Neural progenitor cell (in vitro differentiated cells): ENCODE results near the gene RHOJ. TPM values are rescaled to one million over a fixed set of nuclear protein-coding genes. Genes with fewer than 3 reads are reported as not detected.

Source experiments
- DNase-seq: peaks from one replicate; pipeline ENCODE4 v3.0.0-alpha.2; 2016; ENCODE audit warnings: low spot score
- H2AFZ ChIP-seq: fragments of 200-600 bp; sonication (generic); replicated peaks from 2 replicates; pipeline ENCODE4 v1.6.1; 2016; ENCODE audit warnings: antibody characterized with exemption
- H3F3A ChIP-seq: fragments of 200-600 bp; sonication (generic); 2 replicates; pipeline ENCODE4 v1.6.1; 2016; ENCODE audit warnings: antibody characterized with exemption, low read depth
- H3K27ac ChIP-seq: fragments of 200-600 bp; sonication (generic); 2 replicates; pipeline ENCODE4 v1.5.1; 2016; ENCODE audit warnings: mild to moderate bottlenecking
- H3K27me3 ChIP-seq: fragments of 200-600 bp; sonication (generic); 2 replicates; pipeline ENCODE4 v1.6.1; 2016; ENCODE audit warnings: mild to moderate bottlenecking, moderate library complexity
- H3K36me3 ChIP-seq: fragments of 200-600 bp; sonication (generic); 2 replicates; pipeline ENCODE4 v1.5.1; 2016
- H3K4me1 ChIP-seq: fragments of 200-600 bp; sonication (generic); 2 replicates; pipeline ENCODE4 v1.6.1; 2016; ENCODE audit warnings: mixed run types
- H3K4me2 ChIP-seq: fragments of 200-600 bp; sonication (generic); 2 replicates; pipeline ENCODE4 v1.6.1; 2016
- H3K4me3 ChIP-seq: fragments of 200-600 bp; sonication (generic); 2 replicates; pipeline ENCODE4 v1.5.1; 2016
- H3K79me2 ChIP-seq: fragments of 200-600 bp; sonication (generic); 2 replicates; pipeline ENCODE4 v1.6.1; 2016; ENCODE audit warnings: low read depth
- H3K9ac ChIP-seq: fragments of 200-600 bp; sonication (generic); 2 replicates; pipeline ENCODE4 v1.6.1; 2016
- H3K9me3 ChIP-seq: fragments of 200-600 bp; sonication (generic); 2 replicates; pipeline ENCODE4 v1.5.1; 2016; ENCODE audit warnings: low read depth
- H4K20me1 ChIP-seq: fragments of 200-600 bp; sonication (generic); 2 replicates; pipeline ENCODE4 v1.6.1; 2016; ENCODE audit warnings: low read depth
- H3K27ac Mint-ChIP-seq: 3 replicates; pipeline ENCODE4 v1.8.0; 2021; ENCODE audit warnings: mixed read lengths
- H3K27me3 Mint-ChIP-seq: 2 replicates; pipeline ENCODE4 v1.8.0; 2022; ENCODE audit warnings: low read depth, mild to moderate bottlenecking, inconsistent platforms, moderate library complexity, mixed read lengths; ENCODE audit not compliant: insufficient read depth
- H3K36me3 Mint-ChIP-seq: 3 replicates; pipeline ENCODE4 v1.8.0; 2021; ENCODE audit warnings: mixed read lengths
- H3K4me1 Mint-ChIP-seq: 3 replicates; pipeline ENCODE4 v1.8.0; 2021; ENCODE audit warnings: mixed read lengths
- H3K4me3 Mint-ChIP-seq: 3 replicates; pipeline ENCODE4 v1.8.0; 2021; ENCODE audit warnings: mild to moderate bottlenecking, moderate library complexity, mixed read lengths
- H3K9me3 Mint-ChIP-seq: 3 replicates; pipeline ENCODE4 v1.8.0; 2020; ENCODE audit warnings: mixed read lengths
- EZH2 ChIP-seq: fragments of 200-600 bp; sonication (generic); IDR thresholded peaks from 2 replicates; pipeline ENCODE4 v1.6.1; 2017; ENCODE audit warnings: antibody characterized with exemption, mild to moderate bottlenecking, moderate library complexity
- EZH2phosphoT487 ChIP-seq: fragments of 200-600 bp; sonication (generic); IDR thresholded peaks from 2 replicates; pipeline ENCODE4 v1.6.1; 2017; ENCODE audit warnings: antibody characterized with exemption
- total RNA-seq: library from RNA; depleted of rRNA; stranded (reverse); fragments of >200 nt; gene quantifications from 2 replicates; pipeline ENCODE4 v1.2.3, GENCODE V29; 2015; ENCODE audit warnings: low replicate concordance
- TF ChIP-seq, protein P1 (sequence below): fragments of 200-600 bp; sonication (generic); IDR thresholded peaks from 2 replicates; pipeline ENCODE4 v1.5.1; 2017; ENCODE audit warnings: antibody characterized with exemption, mild to moderate bottlenecking

Gene RHOJ
- total RNA-seq, 1 donor from 2014 or later = not detected

DNA sequence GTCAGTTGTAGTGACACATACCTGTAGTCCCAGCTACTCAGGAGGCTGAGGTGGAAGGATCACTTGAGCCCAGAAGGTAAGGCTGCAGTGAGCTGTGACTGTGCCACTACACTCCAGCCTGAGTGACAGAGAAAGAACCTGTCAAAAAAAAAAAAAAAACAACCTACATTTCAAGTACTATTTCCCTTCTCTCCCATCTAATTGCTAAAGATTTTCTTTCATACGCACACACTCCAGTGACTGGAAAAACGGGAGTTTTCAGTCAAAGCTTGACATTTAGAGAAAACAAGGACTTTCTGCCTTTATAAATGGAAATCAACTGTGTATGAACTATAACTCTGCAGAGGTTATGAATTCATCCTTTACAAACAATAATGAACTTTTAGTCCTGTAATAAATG, 88.6 kb downstream of the RHOJ start:
- no peaks in the 10 kb centered on the region for H3K79me2 ChIP-seq
- H3F3A ChIP-seq = no peaks in the 10 kb centered on the region
- Mint-ChIP-seq H3K27me3 (peaks cover 3% of the 10 kb centered on the region), H3K36me3 (no peaks in the 10 kb centered on the region), H3K27ac (no peak overlapping the region), H3K4me1 (peaks cover 16% of the 10 kb centered on the region), H3K9me3 (no peaks in the 10 kb centered on the region), H3K4me3 (no peak overlapping the region)
- no peak overlapping the region for H3K4me2 ChIP-seq
- H3K9ac ChIP-seq = no peak overlapping the region
- no peaks in the 10 kb centered on the region for H4K20me1 ChIP-seq
- no peak overlapping the region for H3K27ac ChIP-seq
- H3K4me3 ChIP-seq = no peak overlapping the region
- H3K4me1 ChIP-seq = peaks cover 12% of the 10 kb centered on the region
- TF ChIP-seq EZH2phosphoT487 = no peak
- H2AFZ ChIP-seq = no peak overlapping the region
- DNase-seq = no peak
- H3K9me3 ChIP-seq = no peaks in the 10 kb centered on the region
- no peaks in the 10 kb centered on the region for H3K27me3 ChIP-seq
- H3K36me3 ChIP-seq = no peaks in the 10 kb centered on the region

DNA sequence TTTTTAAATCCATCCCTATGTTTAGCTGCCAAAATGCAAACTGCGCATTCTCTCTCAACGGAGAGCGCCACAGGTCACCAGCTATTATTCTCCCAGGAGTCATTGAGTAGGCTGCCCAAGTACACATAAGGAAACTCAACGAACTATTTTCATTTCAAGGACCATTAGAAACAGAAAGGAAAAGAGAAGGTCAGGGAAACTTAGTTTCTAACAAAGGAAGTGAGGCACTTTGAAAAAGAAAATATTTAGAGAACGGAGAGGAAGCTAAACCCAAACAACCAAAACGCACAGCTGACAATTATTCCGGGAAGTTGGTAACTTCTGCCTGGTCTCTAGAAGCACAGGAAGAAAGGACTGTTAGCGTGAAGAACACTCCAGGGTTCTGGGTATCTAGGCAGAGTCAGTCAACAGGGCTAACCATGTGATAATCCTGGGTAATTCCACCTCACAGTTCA, 91.0 kb downstream of the RHOJ start:
- no peaks in the 10 kb centered on the region for H3K36me3 ChIP-seq
- H3K4me3 Mint-ChIP-seq = no peak overlapping the region
- H2AFZ ChIP-seq = no peak overlapping the region

DNA sequence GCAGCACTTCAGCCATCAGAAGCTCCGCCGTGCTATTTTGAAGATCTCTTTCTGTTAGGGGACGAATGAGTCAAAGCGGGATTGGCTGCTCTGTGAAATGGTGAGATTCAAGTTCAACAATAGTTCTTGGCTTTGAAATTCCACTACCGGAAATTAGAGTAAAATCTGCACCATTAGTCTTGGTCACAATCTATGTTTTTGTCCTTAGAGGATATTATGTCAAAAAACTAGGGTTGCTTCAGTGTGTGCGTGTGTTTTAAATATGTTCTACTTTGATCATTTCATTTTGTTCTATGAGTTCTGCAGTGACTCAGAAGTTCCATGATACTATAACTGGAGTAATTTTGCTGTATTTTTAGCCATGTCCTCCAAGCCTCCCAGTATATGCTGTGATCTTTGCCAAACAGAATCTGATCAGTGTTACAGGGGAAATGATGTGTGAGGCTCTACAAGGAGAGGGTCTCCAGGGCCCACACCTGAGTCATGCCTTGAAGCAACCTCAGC, 91.9 kb downstream of the RHOJ start:
- Mint-ChIP-seq H3K27ac (no peak overlapping the region), H3K4me1 (peaks cover 14% of the 10 kb centered on the region), H3K9me3 (no peaks in the 10 kb centered on the region), H3K36me3 (no peaks in the 10 kb centered on the region), H3K4me3 (no peak overlapping the region), H3K27me3 (peaks cover 3% of the 10 kb centered on the region)
- Histone ChIP-seq H3K4me3 (no peak overlapping the region), H3F3A (no peaks in the 10 kb centered on the region), H2AFZ (no peak overlapping the region), H3K36me3 (no peaks in the 10 kb centered on the region), H3K9ac (no peak overlapping the region), H3K4me1 (peaks cover 4% of the 10 kb centered on the region), H3K27me3 (no peaks in the 10 kb centered on the region), H3K4me2 (no peak overlapping the region), H3K27ac (no peak overlapping the region), H3K79me2 (no peaks in the 10 kb centered on the region), H3K9me3 (no peaks in the 10 kb centered on the region), H4K20me1 (no peaks in the 10 kb centered on the region)
- no peak for DNase-seq
- no peak for TF ChIP-seq EZH2
- TF ChIP-seq, protein P1, sequence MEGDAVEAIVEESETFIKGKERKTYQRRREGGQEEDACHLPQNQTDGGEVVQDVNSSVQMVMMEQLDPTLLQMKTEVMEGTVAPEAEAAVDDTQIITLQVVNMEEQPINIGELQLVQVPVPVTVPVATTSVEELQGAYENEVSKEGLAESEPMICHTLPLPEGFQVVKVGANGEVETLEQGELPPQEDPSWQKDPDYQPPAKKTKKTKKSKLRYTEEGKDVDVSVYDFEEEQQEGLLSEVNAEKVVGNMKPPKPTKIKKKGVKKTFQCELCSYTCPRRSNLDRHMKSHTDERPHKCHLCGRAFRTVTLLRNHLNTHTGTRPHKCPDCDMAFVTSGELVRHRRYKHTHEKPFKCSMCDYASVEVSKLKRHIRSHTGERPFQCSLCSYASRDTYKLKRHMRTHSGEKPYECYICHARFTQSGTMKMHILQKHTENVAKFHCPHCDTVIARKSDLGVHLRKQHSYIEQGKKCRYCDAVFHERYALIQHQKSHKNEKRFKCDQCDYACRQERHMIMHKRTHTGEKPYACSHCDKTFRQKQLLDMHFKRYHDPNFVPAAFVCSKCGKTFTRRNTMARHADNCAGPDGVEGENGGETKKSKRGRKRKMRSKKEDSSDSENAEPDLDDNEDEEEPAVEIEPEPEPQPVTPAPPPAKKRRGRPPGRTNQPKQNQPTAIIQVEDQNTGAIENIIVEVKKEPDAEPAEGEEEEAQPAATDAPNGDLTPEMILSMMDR = no peak
- TF ChIP-seq EZH2phosphoT487 = no peak

More for the DNA sequence above, 91.0 kb downstream of the RHOJ start:
- no peaks in the 10 kb centered on the region for H3K27me3 ChIP-seq
- H3K4me1 Mint-ChIP-seq = peaks cover 19% of the 10 kb centered on the region
- no peaks in the 10 kb centered on the region for H3K9me3 Mint-ChIP-seq
- DNase-seq = no peak
- no peak overlapping the region for H3K9ac ChIP-seq
- no peak overlapping the region for H3K27ac ChIP-seq
- peaks cover 12% of the 10 kb centered on the region for H3K4me1 ChIP-seq
- no peaks in the 10 kb centered on the region for H3K9me3 ChIP-seq
- H4K20me1 ChIP-seq = no peaks in the 10 kb centered on the region
- no peaks in the 10 kb centered on the region for H3K79me2 ChIP-seq
- H3F3A ChIP-seq = no peaks in the 10 kb centered on the region
- TF ChIP-seq, protein P1 = no peak
- TF ChIP-seq EZH2 = no peak
- no peak for TF ChIP-seq EZH2phosphoT487
- H3K4me3 ChIP-seq = no peak overlapping the region
- H3K27me3 Mint-ChIP-seq = peaks cover 3% of the 10 kb centered on the region
- H3K4me2 ChIP-seq = no peak overlapping the region
- no peaks in the 10 kb centered on the region for H3K36me3 Mint-ChIP-seq
- H3K27ac Mint-ChIP-seq = peak overlapping the region; percentile 4

DNA sequence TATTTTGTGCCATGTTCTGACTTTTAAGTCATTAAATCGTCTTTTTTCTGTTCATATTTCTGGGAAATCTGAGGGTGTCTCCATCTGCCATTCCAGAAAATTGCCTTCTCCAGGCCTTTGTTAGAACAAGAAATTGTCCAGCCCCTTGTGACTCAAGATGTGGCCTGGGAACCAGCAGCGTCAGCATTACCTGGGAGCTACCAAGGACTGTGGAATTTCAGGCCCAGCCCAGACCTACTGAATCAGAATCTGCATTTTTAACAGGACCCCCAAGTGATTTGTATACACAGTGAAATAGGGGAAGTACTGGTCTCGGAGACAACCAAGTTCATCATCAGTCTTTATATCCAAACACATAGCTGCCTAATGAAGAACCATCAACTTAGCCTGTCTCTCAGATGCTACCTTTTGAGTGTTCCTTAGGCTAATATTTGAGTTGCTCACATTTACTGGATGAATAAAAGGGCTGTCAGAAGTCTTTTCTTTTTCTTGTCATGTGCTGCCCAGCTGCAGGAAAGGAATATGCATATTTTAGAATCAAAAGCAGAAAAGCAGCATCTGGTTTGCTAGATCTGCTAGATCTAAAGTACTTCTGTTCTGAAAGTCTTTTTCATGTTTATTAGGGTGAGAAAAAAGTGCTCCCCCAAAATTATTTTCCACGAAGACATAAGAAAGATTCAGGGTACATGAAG, 93.3 kb downstream of the RHOJ start:
- no peak overlapping the region for H2AFZ ChIP-seq
- H3K27me3 ChIP-seq = no peaks in the 10 kb centered on the region
- no peak for DNase-seq
- H3K27ac ChIP-seq = no peak overlapping the region
- peaks cover 1% of the 10 kb centered on the region for H3K9me3 Mint-ChIP-seq
- H3K27ac Mint-ChIP-seq = no peak overlapping the region
- no peaks in the 10 kb centered on the region for H3K36me3 Mint-ChIP-seq
- H3K79me2 ChIP-seq = no peaks in the 10 kb centered on the region
- H3K36me3 ChIP-seq = no peaks in the 10 kb centered on the region
- TF ChIP-seq EZH2 (no peak), EZH2phosphoT487 (no peak)
- TF ChIP-seq, protein P1 = no peak
- no peak overlapping the region for H3K4me2 ChIP-seq
- H3K27me3 Mint-ChIP-seq = peaks cover 3% of the 10 kb centered on the region
- H3K4me3 ChIP-seq = no peak overlapping the region
- H3K4me1 Mint-ChIP-seq = peaks cover 14% of the 10 kb centered on the region
- no peaks in the 10 kb centered on the region for H4K20me1 ChIP-seq
- H3K4me1 ChIP-seq = peaks cover 8% of the 10 kb centered on the region
- H3K4me3 Mint-ChIP-seq = no peak overlapping the region
- H3K9ac ChIP-seq = no peak overlapping the region
- H3K9me3 ChIP-seq = no peaks in the 10 kb centered on the region
- H3F3A ChIP-seq = no peaks in the 10 kb centered on the region
